NCI-H345 treated with DMSO at 0.1 percent for 48 hours (cell line): ENCODE data around the gene PKN2.
"Not testable (repeated sequence)": the region's sequence is repeated elsewhere in the genome, so short reads cannot be mapped to it uniquely, and the experiment has no call there.

ENCODE experiments used
- DNase-seq: peaks from one replicate; lab custom pipeline; 2025; ENCODE audit not compliant: unreplicated experiment; lab: John Stamatoyannopoulos, UW

The PKN2 gene

DNA sequence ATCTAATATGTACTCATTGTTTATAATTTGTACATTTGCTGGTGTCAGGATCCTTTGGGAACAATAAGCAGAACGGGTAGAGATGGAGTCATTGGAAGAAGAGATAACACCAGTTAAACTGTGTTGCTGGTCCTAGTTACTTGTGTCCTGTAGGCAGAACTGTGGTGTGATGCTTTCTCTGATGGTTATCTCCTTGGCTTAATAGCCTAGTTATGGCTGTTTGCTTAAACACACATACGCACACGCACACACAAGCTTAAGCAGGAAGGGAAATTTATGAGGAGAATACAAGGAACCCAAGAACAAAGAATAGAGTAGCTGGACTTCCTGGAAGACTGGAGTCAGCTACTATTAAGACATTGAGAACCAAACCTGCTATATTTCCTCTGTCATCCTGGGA lies 5.7 kb upstream of the PKN2 start:
- DNase-seq = no peak

DNA sequence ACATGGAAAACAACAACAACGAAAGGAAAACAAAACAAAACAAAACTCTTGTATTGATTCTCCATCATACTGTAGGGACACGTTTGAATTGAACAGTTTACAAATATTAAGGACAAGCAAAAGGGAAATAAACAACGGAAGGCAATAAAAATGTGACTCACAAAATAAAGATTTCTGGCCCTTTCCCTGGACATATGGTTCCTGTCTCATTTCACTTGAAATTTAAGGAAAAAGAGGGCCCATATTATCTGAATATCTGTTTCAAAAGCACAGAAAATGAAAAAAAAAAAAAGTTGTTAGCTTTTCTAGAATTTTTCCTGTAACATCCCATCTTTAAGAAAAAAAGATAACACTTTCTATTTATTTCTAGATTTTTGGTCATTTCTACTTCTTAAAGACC lies 3.6 kb upstream of the PKN2 start:
- DNase-seq = no peak

DNA sequence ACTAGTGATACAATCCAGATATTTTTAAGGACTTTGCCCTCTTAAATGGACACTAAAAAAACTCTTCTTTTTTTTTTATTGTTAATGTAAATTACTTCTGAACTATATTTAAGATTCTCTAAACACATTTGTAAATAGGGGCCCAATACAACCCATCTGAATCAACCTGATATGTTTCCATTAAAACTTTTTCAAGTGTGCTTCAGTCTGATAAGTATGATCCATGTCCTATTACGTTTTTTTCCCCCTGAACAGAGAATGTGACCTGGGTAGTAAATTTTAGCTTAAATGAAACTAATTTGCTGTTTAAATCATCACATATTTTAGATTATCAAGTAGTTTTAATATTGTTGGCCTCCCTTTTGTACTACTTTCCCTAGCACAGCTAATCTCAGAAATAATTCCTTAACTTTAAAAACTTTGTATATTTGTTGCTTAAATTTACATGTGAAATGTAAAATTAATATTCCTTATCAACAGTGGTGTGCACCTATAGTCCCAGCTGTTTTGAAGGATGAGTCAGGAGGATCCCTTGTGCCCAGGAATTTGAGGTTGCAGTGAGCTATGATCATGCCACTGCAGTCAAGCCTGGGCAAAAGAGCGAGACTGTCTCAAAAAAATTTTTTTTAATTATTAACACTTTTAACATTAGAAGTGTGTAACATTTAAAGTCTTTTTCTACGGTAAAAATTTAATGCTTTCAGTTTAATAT lies 3.0 kb upstream of the PKN2 start:
- no peak for DNase-seq

GRCh38 chr1:88684482-88685258 lies 597 bp downstream of the PKN2 start:
- DNase-seq = peak; percentile 41

- DNase-seq = no peak
Measured at GRCh38 chr1:88685259-88685620, 1.2 kb downstream of the PKN2 start.

- no peak for DNase-seq
Measured at GRCh38 chr1:88691540-88691939, 7.5 kb downstream of the PKN2 start.

DNA sequence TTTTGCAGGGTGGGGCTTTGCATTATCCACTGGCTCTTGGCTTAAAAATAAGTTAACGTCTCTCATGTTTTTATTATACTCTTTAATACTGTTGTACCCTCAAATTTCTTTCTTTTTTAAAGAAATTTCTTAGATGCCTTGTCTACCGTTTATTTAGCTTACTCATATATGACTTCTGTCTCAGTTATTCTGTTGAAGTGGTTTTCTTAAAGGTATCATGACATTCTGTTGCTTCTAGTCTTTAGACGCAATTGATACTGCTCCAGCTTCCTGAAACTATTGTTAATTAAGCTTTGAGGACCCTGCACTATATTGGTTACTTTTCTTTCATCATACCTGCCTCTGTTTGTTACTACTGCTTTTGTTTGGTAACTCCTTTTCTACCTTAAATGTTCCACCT lies 11.7 kb downstream of the PKN2 start:
- no peak for DNase-seq

GRCh38 chr1:88697503-88697902 lies 13.4 kb downstream of the PKN2 start:
- DNase-seq = no peak

GRCh38 chr1:88698140-88698539 lies 14.1 kb downstream of the PKN2 start:
- no peak for DNase-seq

DNA sequence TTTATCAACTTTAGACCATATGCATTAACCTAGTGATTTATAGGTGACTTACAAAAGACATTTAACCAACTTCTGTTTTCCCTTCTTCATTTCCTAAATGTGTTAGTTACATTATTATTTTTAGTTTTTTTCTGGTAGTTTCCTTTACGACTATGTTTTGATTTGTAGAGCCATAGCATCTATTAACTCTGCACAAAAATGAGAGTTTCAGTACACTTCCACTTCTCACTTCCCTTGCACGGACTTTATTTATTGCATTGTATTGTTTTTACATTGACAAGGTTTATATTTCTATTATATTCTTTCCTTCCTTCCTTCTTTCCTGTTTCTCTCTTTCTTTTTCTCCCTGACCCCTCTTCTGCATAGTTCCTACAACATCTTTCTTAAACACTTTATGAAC lies 14.7 kb downstream of the PKN2 start:
- no peak for DNase-seq

DNA sequence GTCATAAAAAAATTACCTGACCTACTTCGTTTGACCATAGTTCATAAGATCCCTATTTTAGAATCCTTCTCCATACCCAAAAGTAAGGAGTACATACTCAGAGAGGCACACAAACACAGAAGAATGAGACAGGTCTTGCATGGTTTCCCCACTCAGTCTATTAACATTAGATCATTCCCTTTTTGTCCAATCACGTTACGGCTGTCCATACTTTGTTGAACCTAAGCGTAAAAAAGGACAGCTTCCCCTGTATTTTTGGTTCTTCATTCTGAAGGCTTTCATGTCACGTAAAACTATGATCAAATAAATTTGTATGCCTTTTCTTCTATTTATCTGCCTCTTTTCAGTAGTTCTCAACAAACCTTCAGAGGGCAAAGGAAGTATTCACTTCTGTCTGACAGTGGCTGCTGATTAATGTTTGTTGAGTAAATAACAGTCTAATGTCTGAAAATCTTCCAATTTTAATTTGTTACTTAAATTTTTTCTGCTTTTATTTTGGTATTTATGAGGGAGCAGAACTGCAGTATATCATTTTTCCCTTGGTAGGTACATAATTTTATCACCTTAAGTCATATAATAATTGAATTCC lies 16.4 kb downstream of the PKN2 start:
- DNase-seq = no peak

DNA sequence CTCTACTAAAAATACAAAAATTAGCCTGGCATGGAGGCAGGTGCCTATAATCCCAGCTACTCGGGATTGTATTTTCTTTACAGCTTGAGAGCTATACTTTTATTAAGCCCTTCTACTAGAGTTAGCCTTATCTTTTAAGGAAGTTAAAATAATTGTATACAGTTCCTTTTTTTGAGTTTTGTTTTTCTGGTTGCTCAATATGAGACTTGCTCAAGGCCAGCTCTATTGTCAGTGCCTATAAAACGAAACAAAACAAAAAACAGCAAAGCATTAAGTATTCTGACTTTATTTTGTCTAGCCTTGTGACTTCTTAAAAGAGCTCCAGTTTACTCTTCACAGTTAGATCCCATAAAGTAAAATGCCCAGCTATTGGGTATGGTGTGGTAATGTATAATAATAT lies 17.2 kb downstream of the PKN2 start:
- no peak for DNase-seq

DNA sequence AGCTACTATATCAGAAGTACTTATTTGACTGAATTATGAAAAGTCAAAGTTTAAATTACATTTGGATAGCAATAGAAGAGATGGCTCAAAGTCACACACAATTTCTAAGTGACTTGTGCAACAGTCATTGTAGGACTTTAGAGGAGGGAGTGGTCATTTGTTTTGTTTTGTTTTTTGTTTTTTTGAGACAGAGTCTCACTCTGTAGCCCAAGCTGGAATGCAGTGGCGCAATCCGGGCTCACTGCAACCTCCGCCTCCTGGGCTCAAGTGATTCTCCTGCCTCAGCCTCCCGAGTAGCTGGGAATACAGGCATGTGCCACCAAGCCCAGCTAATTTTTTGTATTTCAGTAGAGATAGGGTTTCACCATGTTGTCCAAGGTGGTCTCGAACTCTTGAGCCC lies 17.7 kb downstream of the PKN2 start:
- not testable (repeated sequence) for DNase-seq

GRCh38 chr1:88708011-88708410 lies 23.9 kb downstream of the PKN2 start:
- DNase-seq = no peak

DNA sequence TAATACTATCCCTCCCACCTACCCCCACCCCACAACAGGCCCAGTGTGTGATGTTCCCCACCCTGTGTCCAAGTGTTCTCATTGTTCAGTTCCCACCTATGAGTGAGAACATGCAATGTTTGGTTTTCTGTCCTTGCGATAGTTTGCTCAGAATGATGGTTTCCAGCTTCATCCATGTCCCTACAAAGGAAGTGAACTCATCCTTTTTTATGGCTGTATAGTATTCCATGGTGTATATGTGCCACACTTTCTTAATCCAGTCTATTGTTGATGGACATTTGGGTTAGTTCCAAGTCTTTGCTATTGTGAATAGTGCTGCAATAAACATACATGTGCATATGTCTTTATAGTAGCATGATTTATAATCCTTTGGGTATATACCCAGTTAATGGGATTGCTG lies 28.8 kb downstream of the PKN2 start:
- DNase-seq = not testable (repeated sequence)

DNA sequence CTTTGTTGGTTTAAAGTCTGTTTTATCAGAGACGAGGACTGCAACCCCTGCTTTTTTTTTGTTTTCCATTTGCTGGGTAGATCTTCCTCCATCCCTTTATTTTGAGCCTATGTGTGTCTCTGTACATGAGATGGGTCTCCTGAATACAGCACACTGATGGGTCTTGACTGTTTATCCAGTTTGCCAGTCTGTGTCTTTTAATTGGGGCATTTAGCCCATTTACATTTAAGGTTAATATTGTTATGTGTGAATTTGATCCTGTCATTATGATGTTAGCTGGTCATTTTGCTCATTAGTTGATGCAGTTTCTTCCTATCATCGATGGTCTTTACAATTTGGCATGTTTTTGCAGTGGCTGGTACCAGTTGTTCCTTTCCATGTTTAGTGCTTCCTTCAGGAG lies 32.5 kb downstream of the PKN2 start:
- DNase-seq = not testable (repeated sequence)

- DNase-seq = no peak
Measured at GRCh38 chr1:88722492-88722891, 38.4 kb downstream of the PKN2 start.

GRCh38 chr1:88726697-88727096 lies 42.6 kb downstream of the PKN2 start:
- DNase-seq = no peak

GRCh38 chr1:88727205-88727604 lies 43.1 kb downstream of the PKN2 start:
- DNase-seq = no peak

DNA sequence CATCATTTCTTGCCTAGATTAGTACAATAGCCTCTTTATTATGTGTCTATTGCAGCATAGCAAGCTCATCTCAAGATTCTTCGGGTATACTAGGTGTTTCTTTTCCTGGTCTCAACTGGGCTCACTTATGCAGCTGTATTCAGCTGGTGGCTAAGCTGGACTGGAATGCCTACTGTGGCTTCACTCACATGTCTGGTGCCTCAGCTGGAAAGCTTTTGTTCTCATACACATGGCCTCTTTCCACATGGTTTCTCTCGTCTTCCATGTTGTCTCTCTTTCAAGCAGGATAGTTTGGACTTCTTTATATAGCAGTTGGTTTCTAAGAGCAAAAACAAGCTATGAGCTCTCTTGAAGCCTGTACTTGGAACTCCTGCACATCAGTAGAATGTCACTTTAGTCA lies 45.2 kb downstream of the PKN2 start:
- no peak for DNase-seq

DNA sequence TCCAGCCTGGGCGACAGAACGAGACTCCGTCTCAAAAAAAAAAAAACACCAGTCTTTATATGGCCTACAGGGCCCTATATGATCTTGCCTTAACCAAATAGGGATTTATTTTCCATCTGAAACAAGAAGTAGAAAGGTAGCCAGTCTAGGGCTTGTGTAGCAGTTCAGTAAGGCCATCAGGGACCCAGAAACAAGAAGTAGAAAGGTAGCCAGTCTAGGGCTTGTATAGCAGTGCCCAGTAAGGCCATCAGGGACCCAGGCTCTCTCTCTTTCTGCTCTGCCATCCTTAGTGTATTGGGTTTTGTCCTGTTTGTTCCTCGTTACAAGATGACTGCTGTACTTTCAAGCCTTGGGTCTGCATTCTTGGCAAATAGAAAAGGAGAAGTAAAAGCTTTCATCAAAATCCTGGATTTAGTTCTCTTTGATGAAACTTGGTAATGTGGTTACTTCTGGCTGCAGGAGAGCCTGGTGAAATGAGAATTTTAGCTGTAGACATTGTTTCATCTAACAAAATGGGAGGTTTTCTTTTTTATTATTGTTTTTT lies 46.1 kb downstream of the PKN2 start:
- no peak for DNase-seq

- no peak for DNase-seq
Measured at GRCh38 chr1:88730995-88731394, 46.9 kb downstream of the PKN2 start.
